ENCODE data around the gene RFNG.

The RFNG gene

GRCh38 chr17:82077617-82078358 lies 26.2 kb upstream of the RFNG start:
- no peak for DNase-seq (ENCODE audit: low spot score)

DNA sequence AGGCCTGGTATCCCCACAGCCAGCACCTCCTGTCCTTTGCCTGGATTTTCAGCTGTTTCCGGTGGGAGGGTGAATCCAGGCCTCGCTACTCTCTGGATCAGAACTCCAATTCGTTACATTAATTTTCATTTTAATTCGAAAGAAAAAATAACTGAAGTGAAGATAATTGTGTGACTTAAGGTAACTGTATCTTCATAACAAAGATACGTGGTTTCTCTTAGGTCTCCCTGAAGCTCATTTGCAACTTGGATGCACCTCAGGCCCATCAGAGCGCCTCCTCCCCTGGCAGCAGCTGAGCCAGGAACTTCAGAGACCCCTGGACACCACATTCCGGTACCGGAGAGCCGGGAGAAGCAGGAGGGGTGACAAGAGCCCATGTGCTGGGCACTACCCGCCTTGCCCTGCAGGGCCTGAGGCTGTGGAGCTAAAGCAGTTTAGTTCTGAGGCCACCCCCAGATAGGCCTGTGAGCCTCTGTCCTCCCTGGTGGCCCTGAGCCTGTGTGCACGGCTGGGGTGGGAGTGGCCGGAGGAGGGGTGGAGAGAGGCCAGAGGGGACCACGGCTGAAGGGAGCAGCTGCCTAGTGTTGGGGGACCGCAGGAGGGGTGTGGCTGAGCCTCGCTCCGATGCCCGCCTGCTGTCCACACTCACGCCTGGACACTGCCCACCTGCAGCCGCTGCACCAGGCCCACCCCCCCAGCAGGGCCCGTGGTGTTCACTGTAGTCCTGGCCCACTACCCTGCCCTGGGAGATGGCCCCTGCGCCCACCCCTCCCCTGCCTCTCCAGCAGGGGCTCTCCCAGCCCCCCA lies 25.4 kb upstream of the RFNG start:
- no peak for DNase-seq (ENCODE audit: low spot score)

- DNase-seq (ENCODE audit: low spot score) = no peak
Observed at GRCh38 chr17:82076018-82076784, 24.6 kb upstream of the RFNG start.

DNA sequence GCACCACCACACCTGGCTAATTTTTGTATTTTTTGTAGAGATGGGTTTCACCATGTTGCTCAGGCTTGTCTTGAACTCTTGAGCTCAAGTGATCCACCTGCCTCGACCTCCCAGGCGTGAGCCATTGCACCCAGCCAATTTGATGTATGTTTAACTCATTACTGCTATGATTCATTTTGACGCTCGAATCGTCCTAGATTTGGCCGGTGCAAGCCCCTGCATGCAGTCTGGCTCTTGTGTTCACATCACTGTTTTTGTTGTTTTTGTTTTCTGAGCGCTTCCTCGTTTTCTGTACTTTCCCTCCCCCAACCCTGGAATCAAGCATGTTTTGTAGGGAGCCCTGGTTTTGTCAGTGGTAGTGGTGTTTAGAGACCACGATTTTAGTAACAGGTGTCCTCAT lies 21.8 kb upstream of the RFNG start:
- DNase-seq (ENCODE audit: low spot score) = no peak

DNA sequence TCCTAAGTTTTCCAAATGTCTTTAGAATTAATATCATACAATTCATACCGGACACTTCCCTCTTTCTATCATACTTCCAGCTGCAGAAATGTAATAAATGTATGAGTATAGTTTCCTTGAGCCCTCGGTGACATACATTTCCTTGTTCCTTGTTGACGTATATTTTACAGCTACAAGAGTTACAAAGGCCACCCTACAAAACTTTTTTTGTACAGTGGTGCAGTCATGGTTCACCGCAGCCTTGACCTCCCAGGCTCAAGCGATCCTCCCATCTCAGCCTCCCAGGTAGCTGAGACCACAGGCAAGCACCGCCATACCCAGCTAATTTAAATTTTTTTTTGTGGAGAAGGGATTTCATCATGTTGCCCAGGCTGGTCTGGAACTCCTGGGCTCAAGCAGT lies 21.2 kb upstream of the RFNG start:
- no peak for DNase-seq (ENCODE audit: low spot score)

DNA sequence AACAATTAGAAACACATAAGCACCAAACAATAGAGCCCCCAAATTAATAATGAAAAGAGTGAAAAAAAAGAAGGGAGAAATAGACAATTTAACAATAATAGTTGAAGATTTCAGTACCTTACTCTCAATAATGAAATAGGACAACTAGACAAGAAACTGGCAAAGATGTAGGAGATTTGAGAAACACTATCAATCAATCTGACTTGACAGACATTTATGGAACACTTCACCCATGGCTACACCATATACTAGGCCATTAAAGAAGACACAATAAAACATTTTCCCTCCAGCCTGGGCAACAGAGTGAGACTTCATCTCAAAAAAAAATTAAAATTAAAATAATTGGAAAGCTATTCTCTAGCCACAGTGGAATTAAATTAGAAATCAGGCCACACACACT lies 19.0 kb upstream of the RFNG start:
- no peak for DNase-seq (ENCODE audit: low spot score)

GRCh38 chr17:82065638-82066303 lies 14.2 kb upstream of the RFNG start, which contains the start of gene DUS1L:
Gene DUS1L, minus strand, starts transcription at chr17:82065804. Its CDS starts 745 bp downstream, at chr17:82065059.
- DNase-seq (ENCODE audit: low spot score) = peak; percentile 95

DNA sequence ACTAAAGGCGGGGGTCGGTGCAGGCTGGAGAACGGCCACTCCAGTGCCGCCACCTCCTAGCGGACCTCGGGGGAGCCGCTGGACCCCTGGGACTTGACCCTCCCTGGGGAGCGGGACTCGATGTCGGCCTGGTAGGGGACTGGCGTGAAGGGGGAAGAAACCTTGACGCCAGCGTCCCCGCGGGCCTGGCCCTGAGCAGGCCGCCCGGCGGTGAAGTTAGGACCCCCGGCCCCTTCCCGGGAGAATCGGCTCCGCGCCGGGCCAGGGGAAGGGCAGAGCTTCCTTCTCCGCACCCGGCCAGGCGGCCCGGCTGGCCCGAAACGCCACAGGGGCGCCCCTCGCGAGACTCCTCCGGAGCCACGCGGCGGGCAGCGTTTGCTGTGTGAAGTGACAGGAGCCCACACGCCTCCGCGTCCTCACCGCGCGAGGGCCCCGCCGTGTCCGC lies 13.6 kb upstream of the RFNG start:
- peak; percentile 89 for DNase-seq (ENCODE audit: low spot score)

DNA sequence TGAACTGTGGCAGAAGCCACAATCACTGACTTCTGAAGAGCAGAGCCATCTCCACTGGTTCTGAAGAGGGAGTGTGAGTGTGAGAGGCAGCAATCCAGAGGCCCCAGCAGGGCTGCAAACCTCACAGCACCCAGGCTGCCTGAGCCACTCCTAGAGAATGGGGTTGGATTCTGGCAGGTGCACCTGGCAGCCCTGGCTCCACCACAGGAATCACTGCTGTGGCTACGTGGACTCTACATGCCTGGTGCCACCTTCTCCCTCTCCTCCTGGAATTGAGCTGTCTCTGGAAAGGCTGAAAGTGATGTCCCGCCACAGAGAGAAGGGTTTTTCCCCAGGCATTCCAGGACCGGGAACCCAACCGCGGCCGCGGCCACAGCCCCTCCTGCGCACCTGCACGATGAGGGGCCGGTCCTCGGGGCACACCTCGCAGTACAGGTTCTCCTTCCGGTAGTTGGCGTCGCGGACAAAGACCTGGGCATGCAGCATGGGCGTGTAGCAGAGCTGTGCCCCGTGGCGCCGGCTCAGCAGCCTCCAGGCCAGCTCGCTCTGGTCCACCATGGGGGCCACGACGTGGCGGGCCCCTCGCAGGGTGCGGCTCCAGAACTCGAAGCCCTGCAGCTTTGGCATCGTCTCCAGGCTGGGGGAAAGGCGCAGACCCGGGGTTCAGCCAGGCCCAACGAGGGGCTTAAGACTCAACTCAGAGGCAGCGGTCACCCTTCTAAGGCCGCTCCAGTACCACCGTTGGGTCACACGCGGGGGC lies 13.0 kb upstream of the RFNG start:
- DNase-seq (ENCODE audit: low spot score) = peak; percentile 52

DNA sequence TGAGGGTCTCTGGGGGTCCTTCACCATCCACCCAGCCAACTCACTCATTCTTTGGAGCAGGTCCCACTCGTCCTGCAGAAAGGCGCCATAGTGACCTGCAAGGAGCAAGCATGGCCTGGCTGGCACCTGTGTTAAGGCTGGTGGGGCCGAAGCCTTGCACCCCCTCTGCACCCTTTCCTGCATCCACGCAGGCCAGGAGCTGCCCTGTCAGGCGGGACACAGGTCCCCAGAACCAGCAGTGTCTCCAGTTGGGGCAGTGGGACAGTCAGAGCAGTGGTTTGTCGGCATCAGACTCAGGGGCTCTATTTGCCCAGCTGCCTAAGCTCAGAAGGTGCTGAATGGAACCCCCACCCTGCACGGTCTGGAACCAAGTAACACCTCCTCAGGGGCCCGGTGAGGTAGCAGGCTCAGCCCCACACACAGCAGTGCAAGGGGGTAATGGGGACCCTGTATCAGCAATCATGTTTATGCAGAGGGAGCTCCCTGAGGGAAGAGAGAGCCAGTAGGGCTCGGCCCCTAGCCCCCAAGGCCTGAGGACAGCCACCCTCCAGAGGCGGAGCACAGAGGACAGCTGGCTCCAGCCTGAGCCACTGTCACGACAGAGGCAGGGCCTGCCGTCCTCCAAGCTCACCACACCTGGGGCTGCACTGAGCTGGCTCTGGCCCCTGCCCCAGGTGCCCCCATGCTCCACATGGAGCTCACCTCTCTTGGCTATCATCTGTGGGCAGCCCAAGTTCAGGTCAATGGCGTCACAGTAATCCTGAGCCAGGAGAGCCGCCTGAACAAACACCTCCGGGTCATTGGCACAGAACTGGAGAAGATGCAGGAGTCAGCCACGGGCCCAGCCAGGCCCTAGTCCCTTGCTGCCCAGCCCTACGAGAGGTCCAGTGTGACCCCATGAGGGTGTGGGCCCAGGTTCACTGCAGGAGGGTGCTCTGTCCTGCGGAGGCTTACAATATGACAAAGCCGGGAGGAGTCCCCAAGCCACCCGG lies 12.1 kb upstream of the RFNG start:
- no peak for DNase-seq (ENCODE audit: low spot score)

DNA sequence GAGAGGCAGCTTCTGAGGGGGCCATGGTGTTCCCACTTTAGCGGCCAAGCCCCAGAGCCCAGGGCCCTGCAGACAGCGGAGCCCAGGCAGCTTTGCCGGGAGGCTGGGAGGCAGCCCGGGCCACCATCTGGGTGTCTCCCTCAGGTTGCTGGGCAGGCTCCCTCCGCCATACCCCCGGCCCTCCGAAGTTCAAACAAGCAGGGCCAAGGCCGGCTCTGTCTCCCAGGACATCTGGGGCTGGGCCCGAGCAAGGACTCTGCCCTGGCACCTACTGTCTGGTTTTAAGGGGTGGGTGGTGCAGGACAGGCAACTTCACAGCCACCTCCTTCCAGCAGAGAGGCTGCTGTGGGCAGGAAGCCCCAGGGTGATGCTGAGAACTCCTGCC lies 11.4 kb upstream of the RFNG start:
- no peak for DNase-seq (ENCODE audit: low spot score)

GRCh38 chr17:82062076-82062983 lies 10.7 kb upstream of the RFNG start:
- no peak for DNase-seq (ENCODE audit: low spot score)

- no peak for DNase-seq (ENCODE audit: low spot score)
Observed at GRCh38 chr17:82061047-82061925, 9.7 kb upstream of the RFNG start.

DNA sequence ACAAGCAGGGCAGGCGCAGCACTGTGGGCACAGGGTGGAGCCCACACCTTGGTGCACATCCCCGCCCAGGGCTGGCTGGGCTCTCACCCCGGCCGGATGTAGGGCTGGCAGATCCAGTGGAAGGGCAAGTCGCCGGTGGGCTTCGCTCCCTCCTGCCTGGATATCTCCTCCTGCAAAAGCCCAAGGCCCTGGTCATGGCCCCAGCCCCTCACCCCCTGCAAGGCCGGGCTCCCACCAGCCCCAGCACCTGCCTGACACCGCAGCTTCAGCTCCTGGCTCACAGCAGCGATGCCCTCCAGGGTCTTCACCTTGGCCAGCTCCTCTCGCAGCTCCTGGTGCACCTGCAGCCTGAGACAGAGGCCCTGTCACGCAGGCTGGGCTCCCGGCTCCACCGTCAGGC lies 9.0 kb upstream of the RFNG start:
- DNase-seq (ENCODE audit: low spot score) = no peak

DNA sequence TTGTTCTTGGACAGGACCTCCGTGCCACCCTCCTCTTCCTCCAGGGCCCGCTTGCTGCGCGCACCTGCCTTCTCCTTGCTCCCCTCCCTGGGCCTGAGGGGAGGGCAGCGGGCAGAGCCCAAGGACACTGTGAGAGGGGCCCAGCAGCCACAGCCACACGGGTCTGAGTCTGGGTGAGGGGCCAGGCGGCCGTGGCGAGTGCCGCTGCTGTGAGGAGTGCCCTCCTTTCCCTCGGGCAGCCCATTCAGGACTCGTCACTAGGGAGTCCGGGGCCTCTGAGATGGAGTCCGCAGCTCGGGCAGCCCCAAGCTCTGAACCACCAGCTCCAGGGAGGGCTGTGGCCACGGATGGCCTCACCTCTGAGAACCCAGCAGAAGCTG lies 8.4 kb upstream of the RFNG start:
- DNase-seq (ENCODE audit: low spot score) = no peak

- no peak for DNase-seq (ENCODE audit: low spot score)
Observed at GRCh38 chr17:82059272-82060000, 7.8 kb upstream of the RFNG start.

DNA sequence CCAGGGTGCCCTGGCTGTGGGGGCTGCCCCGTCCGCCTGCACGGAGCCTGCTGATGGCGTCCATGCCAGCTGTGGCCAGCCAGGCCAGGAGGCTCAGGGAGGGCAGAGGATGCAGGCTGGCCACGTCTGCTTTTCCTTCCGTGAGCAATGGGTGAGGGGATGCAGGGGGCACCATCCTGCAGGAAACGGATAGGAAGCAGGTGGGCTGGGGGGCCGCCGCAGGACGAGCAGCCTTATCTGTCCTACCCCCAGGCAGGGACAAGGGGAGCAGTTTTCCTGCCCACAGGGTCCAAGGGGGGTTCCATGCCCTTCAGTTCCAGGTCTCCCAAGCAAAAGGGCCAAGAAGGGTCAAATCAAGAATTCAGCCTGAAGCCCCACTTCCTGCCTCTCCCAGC lies 7.2 kb upstream of the RFNG start:
- no peak for DNase-seq (ENCODE audit: low spot score)

Data from AG08396 (cell line).